Thoracic aorta (tissue), 2 donors: ENCODE results near the gene ACAD10. TPM values are rescaled to one million over a fixed set of nuclear protein-coding genes. Genes with fewer than 3 reads are reported as not detected.

Source experiments
- ATAC-seq: fragments of 150-250 bp; one replicate; pipeline ENCODE4 v1.8.0; 2017; ENCODE audit warnings: low read depth; ENCODE audit not compliant: insufficient number of reproducible peaks, low FRiP score
- DNase-seq: peaks from one replicate; pipeline ENCODE4 v3.0.0-alpha.2; 2020; ENCODE audit warnings: low spot score
- H3K27ac ChIP-seq, 2 donors: fragments of 200-600 bp; sonication (generic); 1 replicate in 1 of 2; 2 replicates in 1 of 2; pipeline ENCODE4 v1.5.1; 2016; ENCODE audit warnings: mild to moderate bottlenecking in 2 of 2, moderate library complexity in 2 of 2
- H3K27me3 ChIP-seq: fragments of 200-600 bp; sonication (generic); replicated peaks from 2 replicates; pipeline ENCODE4 v1.6.0; 2016; ENCODE audit warnings: mild to moderate bottlenecking; ENCODE audit not compliant: insufficient read depth
- H3K36me3 ChIP-seq: fragments of 200-600 bp; sonication (generic); one replicate; pipeline ENCODE4 v1.5.1; 2016
- H3K4me1 ChIP-seq, 2 donors: fragments of 200-600 bp; sonication (generic); 1 replicate in 1 of 2; 2 replicates in 1 of 2; pipeline versions ENCODE4 v1.5.1 to v1.6.0; 2016; ENCODE audit warnings: low read depth in 2 of 2, mild to moderate bottlenecking in 1 of 2; ENCODE audit not compliant: control insufficient read depth in 1 of 2
- H3K4me3 ChIP-seq: fragments of 200-600 bp; sonication (generic); 2 replicates; pipeline ENCODE4 v1.5.1; 2016; ENCODE audit warnings: mild to moderate bottlenecking
- H3K9me3 ChIP-seq: fragments of 200-600 bp; sonication (generic); 2 replicates; pipeline ENCODE4 v1.5.1; 2016
- total RNA-seq, 2 donors: library from RNA; depleted of rRNA; stranded (reverse); fragments of >200 nt; gene quantifications; one replicate each; pipeline versions ENCODE4 v1.1.0 to v1.2.3, GENCODE V29; 2016
- TF ChIP-seq, protein P1 (sequence below): fragments of 200-600 bp; sonication (generic); IDR thresholded peaks from one replicate; pipeline ENCODE4 v1.5.1; 2019; ENCODE audit warnings: antibody characterized with exemption

Gene ACAD10
- total RNA-seq, 2 donors from 2014 or later = 15.8 to 17.6 TPM

- DNase-seq (no peak), ATAC-seq (no peak)
- Histone ChIP-seq H3K36me3 (peaks cover 72% of the 10 kb centered on the region), H3K4me1 (no peaks in the 10 kb centered on the region), H3K27ac (no peak overlapping the region), H3K27me3 (no peaks in the 10 kb centered on the region), H3K4me3 (no peak overlapping the region), H3K9me3 (no peaks in the 10 kb centered on the region)
- TF ChIP-seq, protein P1, sequence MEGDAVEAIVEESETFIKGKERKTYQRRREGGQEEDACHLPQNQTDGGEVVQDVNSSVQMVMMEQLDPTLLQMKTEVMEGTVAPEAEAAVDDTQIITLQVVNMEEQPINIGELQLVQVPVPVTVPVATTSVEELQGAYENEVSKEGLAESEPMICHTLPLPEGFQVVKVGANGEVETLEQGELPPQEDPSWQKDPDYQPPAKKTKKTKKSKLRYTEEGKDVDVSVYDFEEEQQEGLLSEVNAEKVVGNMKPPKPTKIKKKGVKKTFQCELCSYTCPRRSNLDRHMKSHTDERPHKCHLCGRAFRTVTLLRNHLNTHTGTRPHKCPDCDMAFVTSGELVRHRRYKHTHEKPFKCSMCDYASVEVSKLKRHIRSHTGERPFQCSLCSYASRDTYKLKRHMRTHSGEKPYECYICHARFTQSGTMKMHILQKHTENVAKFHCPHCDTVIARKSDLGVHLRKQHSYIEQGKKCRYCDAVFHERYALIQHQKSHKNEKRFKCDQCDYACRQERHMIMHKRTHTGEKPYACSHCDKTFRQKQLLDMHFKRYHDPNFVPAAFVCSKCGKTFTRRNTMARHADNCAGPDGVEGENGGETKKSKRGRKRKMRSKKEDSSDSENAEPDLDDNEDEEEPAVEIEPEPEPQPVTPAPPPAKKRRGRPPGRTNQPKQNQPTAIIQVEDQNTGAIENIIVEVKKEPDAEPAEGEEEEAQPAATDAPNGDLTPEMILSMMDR = no peak
Measured at GRCh38 chr12:111792155-111792855, 106.5 kb downstream of the ACAD10 start.

- ATAC-seq (no peak), DNase-seq (no peak)
- H3K36me3 ChIP-seq = peaks cover 74% of the 10 kb centered on the region
- H3K27ac ChIP-seq = no peak overlapping the region
- H3K4me3 ChIP-seq = no peak overlapping the region
- TF ChIP-seq, protein P1 = no peak
- no peaks in the 10 kb centered on the region for H3K4me1 ChIP-seq
- no peaks in the 10 kb centered on the region for H3K27me3 ChIP-seq
- H3K9me3 ChIP-seq = no peaks in the 10 kb centered on the region
Measured at GRCh38 chr12:111792856-111793235, 107.0 kb downstream of the ACAD10 start.

DNA sequence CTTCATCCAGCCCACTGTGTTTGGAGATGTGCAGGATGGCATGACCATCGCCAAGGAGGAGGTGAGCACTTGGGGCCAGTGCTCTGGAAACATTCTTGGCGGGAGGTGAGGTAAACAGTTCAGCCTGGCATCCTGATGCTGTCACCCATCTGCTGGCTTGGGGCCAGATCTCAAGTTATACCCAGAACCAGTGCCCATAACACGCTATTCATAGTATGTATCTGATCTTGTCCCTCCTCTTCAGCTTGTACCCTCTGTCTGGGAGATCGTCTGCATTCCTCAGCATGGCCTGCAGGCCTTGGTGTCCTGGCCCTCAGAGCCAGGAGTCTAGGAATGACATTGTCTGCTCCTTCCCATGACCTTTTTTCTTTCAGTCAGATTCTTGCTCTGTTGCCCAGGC is 112.3 kb downstream of the ACAD10 start:
- Histone ChIP-seq H3K36me3 (peaks cover 73% of the 10 kb centered on the region), H3K4me3 (no peak overlapping the region), H3K27ac (no peak overlapping the region), H3K27me3 (no peaks in the 10 kb centered on the region), H3K9me3 (no peaks in the 10 kb centered on the region), H3K4me1 (no peaks in the 10 kb centered on the region)
- DNase-seq (no peak), ATAC-seq (no peak)
- TF ChIP-seq, protein P1 = no peak

GRCh38 chr12:111799758-111800157 is 113.9 kb downstream of the ACAD10 start:
- Histone ChIP-seq H3K9me3 (no peaks in the 10 kb centered on the region), H3K4me1 (no peaks in the 10 kb centered on the region), H3K36me3 (peaks cover 67% of the 10 kb centered on the region), H3K27ac (no peak overlapping the region), H3K4me3 (no peak overlapping the region), H3K27me3 (no peaks in the 10 kb centered on the region)
- TF ChIP-seq, protein P1 = no peak
- no peak for DNase-seq
- ATAC-seq = no peak

DNA sequence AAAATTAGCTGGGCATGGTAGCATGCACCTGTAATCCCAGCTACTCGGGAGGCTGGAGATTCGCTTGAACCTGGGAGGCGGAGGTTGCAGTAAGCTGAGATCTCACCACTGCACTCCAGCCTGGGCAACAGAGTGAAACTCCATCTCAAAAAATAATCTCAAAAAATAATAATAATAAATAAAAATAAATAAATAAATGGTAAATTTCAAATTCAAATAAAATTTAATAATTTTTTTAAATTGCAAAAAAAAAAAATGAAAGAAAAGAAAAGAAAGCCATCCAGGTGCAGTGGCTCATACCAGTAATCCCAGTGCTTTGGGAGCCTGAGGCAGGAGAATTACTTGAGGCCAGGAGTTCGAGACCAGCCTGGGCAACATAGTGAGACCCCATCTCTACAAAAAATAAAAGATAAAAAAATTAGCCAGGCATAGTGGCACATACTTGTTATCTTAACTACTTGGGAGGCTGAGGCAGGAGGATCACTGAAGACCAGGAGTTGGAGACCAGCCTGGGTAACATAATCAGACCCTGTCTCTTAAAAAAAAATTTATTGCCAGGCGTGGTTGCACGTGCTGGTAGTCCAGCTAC is 117.3 kb downstream of the ACAD10 start:
- TF ChIP-seq, protein P1 = no peak
- ATAC-seq (no peak), DNase-seq (no peak)
- Histone ChIP-seq H3K4me1 (no peaks in the 10 kb centered on the region), H3K27ac (no peak overlapping the region), H3K9me3 (no peaks in the 10 kb centered on the region), H3K4me3 (no peak overlapping the region), H3K36me3 (peaks cover 75% of the 10 kb centered on the region), H3K27me3 (no peaks in the 10 kb centered on the region)
